D721Med (cell line): ENCODE measurements around the gene TOMM6.

Experiments used
- DNase-seq: peaks from one replicate; pipeline ENCODE4 v3.0.0; 2011; ENCODE audit warnings: low spot score; ENCODE audit not compliant: insufficient read length
- FAIRE-seq: peaks from 2 replicates; lab custom pipeline; 2011; peaks lifted over from hg19 to GRCh38; lab: Jason Lieb, UNC
- CTCF ChIP-seq: IDR thresholded peaks from 2 replicates; pipeline ENCODE4 v1.5.1; 2012; ENCODE audit warnings: mild to moderate bottlenecking, control low read depth; ENCODE audit not compliant: insufficient read depth; ENCODE audit errors: missing control alignments

The TOMM6 gene

GRCh38 chr6:41787219-41787917, at the start of gene TOMM6:
Gene TOMM6, plus strand, starts transcription at chr6:41787694. Its CDS starts 4 bp downstream, at chr6:41787698.
- FAIRE-seq, result no peak
- DNase-seq, result no peak
- peak; percentile 70 for TF ChIP-seq CTCF

- no peak for TF ChIP-seq CTCF
- no peak for FAIRE-seq
- DNase-seq, result no peak
Observed at GRCh38 chr6:41739041-41739440, 48.5 kb upstream of the TOMM6 start.

- no peak for FAIRE-seq
- TF ChIP-seq CTCF, result no peak
- no peak for DNase-seq
Observed at GRCh38 chr6:41740366-41741162, 46.9 kb upstream of the TOMM6 start.

- TF ChIP-seq CTCF, result no peak
- no peak for FAIRE-seq
- no peak for DNase-seq
Observed at GRCh38 chr6:41741625-41742490, 45.6 kb upstream of the TOMM6 start.

GRCh38 chr6:41743406-41744235, 43.9 kb upstream of the TOMM6 start:
- FAIRE-seq (no peak), DNase-seq (no peak)
- TF ChIP-seq CTCF, result no peak

- DNase-seq (no peak), FAIRE-seq (no peak)
- no peak for TF ChIP-seq CTCF
Observed at GRCh38 chr6:41744236-41744787, 43.2 kb upstream of the TOMM6 start.
